Measurements from ENCODE around the gene DEFB126.

The DEFB126 gene

GRCh38 chr20:168876-169275 is 26.5 kb downstream of the DEFB126 start:
- H3K4me3 ChIP-seq (ENCODE audit: control insufficient read depth, low read depth, low read length): no peak overlapping the region
- no peak for DNase-seq (ENCODE audit: low read depth)
- TF ChIP-seq CTCF (IDR thresholded peaks at IDR 0.05; ENCODE audit: control insufficient read depth, insufficient read depth, low read depth, low read length, missing control alignments): no peak

- H3K4me3 ChIP-seq (ENCODE audit: control insufficient read depth, low read depth, low read length): no peak overlapping the region
- TF ChIP-seq CTCF (IDR thresholded peaks at IDR 0.05; ENCODE audit: control insufficient read depth, insufficient read depth, low read depth, low read length, missing control alignments): no peak
- no peak for DNase-seq (ENCODE audit: low read depth)
These were observed 41.9 kb downstream of the DEFB126 start for GRCh38 chr20:184288-184687.

GRCh38 chr20:187733-188132 is 45.3 kb downstream of the DEFB126 start:
- no peak for TF ChIP-seq CTCF (IDR thresholded peaks at IDR 0.05; ENCODE audit: control insufficient read depth, insufficient read depth, low read depth, low read length, missing control alignments)
- DNase-seq (ENCODE audit: low read depth): no peak
- H3K4me3 ChIP-seq (ENCODE audit: control insufficient read depth, low read depth, low read length): no peak overlapping the region

- no peak within 1 kb of the TSS for H3K4me3 ChIP-seq (ENCODE audit: control insufficient read depth, low read depth, low read length)
- no peak for DNase-seq (ENCODE audit: low read depth)
- no peak for TF ChIP-seq CTCF (IDR thresholded peaks at IDR 0.05; ENCODE audit: control insufficient read depth, insufficient read depth, low read depth, low read length, missing control alignments)
These were observed 47.2 kb downstream of the DEFB126 start, which contains the start of gene DEFB128 for GRCh38 chr20:189611-190010. Gene DEFB128 (minus strand): TSS chr20:189711. CDS start chr20:189623, 88 bp downstream.

Data from AG09309 (cell line).